ENCODE results near the gene CD82.

Gene CD82

GRCh38 chr11:44614281-44614775 lies 48.9 kb downstream of the CD82 start:
- no peak for DNase-seq (ENCODE audit: low spot score)
- FAIRE-seq, result peak; percentile 17

GRCh38 chr11:44615041-44615755 lies 49.7 kb downstream of the CD82 start:
- FAIRE-seq, result no peak
- DNase-seq (ENCODE audit: low spot score), result no peak

- DNase-seq (ENCODE audit: low spot score), result no peak
- no peak for FAIRE-seq
Observed at GRCh38 chr11:44615913-44616791, 50.7 kb downstream of the CD82 start.

- DNase-seq (ENCODE audit: low spot score), result no peak
- FAIRE-seq, result no peak
Observed at GRCh38 chr11:44617671-44618461, 52.4 kb downstream of the CD82 start.

- no peak for FAIRE-seq
Observed at GRCh38 chr11:44618561-44619425, 53.3 kb downstream of the CD82 start.

GRCh38 chr11:44620328-44620725 lies 54.9 kb downstream of the CD82 start:
- FAIRE-seq, result no peak
- DNase-seq (ENCODE audit: low spot score), result no peak

More at GRCh38 chr11:44618561-44619425, 53.3 kb downstream of the CD82 start:
- DNase-seq (ENCODE audit: low spot score), result no peak

GRCh38 chr11:44621140-44621681 lies 55.7 kb downstream of the CD82 start:
- DNase-seq (ENCODE audit: low spot score), result peak; percentile 83
- FAIRE-seq, result peak; percentile 32

- FAIRE-seq (no peak), DNase-seq (ENCODE audit: low spot score) (no peak)
Observed at GRCh38 chr11:44621784-44622183, 56.3 kb downstream of the CD82 start.

- FAIRE-seq, result no peak
- no peak for DNase-seq (ENCODE audit: low spot score)
Observed at GRCh38 chr11:44622190-44622650, 56.8 kb downstream of the CD82 start.

- DNase-seq (ENCODE audit: low spot score) (no peak), FAIRE-seq (no peak)
Observed at GRCh38 chr11:44622721-44623258, 57.3 kb downstream of the CD82 start.

GRCh38 chr11:44623341-44623730 lies 57.9 kb downstream of the CD82 start:
- FAIRE-seq (peak; percentile 81), DNase-seq (ENCODE audit: low spot score) (no peak)

- DNase-seq (ENCODE audit: low spot score) (peak; percentile 57), FAIRE-seq (peak; percentile 52)
Observed at GRCh38 chr11:44623731-44624491, 58.4 kb downstream of the CD82 start.

GRCh38 chr11:44624761-44625221 lies 59.3 kb downstream of the CD82 start:
- FAIRE-seq (no peak), DNase-seq (ENCODE audit: low spot score) (no peak)

GRCh38 chr11:44625759-44626523 lies 60.5 kb downstream of the CD82 start:
- FAIRE-seq (no peak), DNase-seq (ENCODE audit: low spot score) (no peak)

- DNase-seq (ENCODE audit: low spot score) (no peak), FAIRE-seq (no peak)
Observed at GRCh38 chr11:44626645-44627044, 61.2 kb downstream of the CD82 start.

- FAIRE-seq, result no peak
- DNase-seq (ENCODE audit: low spot score), result no peak
Observed at GRCh38 chr11:44627165-44627789, 61.8 kb downstream of the CD82 start.

- DNase-seq (ENCODE audit: low spot score), result peak; percentile 68
- FAIRE-seq, result peak; percentile 30
Observed at GRCh38 chr11:44627911-44628729, 62.7 kb downstream of the CD82 start.
